Activated naive CD4-positive, alpha-beta T cell treated with anti-CD3 and anti-CD28 coated beads, Interleukin-2, amount 50 U/mL, for 16 hours (primary cell): ENCODE results near the gene NAT9.
A peak's percentile ranks its signal among the peaks of the same experiment; 100 is the strongest.

Source experiments
- DNase-seq: peaks from one replicate; pipeline ENCODE4 v3.0.0-alpha.2; 2020

Gene NAT9

DNA sequence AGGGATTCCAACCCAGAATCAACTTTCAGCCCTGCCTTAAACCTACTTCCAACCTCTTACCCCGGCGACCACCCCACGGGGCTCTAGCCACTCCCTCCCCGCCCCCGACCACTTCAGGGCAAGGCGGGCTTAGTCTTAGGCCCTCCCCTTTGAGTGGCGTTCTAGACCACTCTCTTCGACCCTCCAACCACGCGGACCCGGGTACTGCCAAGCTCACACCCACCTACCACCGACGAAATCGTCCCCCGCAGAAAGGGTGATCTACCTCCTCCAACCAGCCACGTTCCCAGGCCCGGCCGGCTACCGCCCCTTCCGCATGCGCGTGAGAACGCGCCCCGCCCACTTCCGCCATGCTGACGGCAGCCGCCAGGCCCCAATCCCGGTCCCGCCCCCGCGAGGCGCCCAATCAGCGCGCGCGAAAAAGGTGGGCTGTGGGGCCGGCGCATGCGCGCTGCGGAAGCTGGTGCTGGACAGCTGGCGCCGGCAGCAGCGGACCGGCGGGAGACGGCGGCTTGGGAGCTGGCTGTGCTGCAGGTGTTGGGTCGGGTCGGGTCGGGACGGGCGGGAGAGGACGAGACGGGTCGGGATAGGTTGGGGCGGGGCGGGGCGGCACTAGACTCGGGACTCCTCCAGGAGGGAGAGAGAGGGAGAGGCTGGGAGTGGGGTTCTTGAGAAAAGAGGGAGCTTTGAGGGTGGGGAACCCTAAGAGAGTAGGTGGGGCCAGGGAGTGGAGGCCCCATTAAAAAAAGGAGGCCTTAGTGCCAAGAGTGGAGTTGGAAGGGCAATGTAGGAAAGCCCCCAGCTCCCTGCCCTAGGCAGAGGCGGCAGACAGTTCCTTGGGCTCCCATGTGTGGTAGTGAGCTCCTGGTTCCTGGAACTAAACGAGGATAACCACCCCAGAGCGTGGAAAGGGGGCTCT lies at the start of gene NAT9:
NAT9 (minus strand) TSS at position 302 of the 919 bp plus-strand sequence. CDS start 647 bp downstream, outside the sequence.
- peak; percentile 100 for DNase-seq

DNA sequence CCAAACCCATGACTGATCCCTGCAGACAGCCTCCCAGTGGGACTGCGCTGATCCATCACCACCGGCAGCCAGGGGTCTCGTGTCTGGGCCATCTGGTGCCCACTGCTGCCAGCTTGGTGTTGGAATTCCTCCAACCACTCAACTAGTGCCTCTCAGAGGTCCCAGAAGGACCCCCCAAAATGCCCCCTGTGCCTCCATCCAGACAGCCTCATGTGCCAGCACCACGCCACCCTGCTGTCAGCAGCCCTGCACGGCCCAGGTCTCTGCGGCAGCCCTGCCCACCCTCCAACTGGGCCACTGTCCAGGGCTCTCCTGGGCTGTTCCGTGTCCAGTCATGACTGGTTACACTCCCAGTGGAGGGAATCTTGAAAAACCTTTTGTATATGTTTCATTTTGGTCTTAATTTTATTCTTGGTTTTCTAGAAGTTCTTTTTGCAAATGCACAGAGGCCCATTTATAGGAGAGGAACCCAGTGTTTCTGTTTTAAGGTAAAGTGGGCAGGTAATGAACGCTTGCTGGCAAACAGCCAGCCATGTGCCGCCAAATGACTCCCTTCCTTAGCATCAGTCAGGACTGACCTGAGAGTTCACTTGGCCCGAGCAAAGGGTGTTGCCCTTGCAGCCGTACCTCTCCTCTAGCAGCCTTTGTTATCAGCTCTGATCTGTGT lies 48.9 kb upstream of the NAT9 start:
- DNase-seq = no peak

DNA sequence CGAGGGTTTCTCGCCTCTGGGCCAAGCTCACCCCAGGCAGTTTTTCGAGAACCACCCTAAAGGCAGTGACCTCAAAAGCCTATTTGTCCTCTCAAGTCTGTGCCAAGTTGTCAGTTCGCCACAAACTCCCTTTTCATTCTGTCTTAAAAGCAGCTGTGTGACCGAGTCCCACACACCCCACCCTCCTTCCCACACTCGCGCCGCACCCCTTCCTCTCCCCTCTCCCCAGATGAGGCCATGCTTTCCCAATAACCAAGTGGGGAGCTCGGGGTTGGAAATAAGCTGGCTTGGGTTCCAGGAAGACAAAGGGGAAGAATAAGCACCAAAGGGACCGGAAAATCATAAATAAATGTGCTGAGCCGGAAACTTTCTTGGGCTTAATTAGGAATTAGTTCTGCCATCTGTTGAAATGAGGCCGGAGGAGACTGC lies 46.8 kb upstream of the NAT9 start:
- no peak for DNase-seq

- no peak for DNase-seq
Observed at GRCh38 chr17:74822335-74822938, 46.3 kb upstream of the NAT9 start.

DNA sequence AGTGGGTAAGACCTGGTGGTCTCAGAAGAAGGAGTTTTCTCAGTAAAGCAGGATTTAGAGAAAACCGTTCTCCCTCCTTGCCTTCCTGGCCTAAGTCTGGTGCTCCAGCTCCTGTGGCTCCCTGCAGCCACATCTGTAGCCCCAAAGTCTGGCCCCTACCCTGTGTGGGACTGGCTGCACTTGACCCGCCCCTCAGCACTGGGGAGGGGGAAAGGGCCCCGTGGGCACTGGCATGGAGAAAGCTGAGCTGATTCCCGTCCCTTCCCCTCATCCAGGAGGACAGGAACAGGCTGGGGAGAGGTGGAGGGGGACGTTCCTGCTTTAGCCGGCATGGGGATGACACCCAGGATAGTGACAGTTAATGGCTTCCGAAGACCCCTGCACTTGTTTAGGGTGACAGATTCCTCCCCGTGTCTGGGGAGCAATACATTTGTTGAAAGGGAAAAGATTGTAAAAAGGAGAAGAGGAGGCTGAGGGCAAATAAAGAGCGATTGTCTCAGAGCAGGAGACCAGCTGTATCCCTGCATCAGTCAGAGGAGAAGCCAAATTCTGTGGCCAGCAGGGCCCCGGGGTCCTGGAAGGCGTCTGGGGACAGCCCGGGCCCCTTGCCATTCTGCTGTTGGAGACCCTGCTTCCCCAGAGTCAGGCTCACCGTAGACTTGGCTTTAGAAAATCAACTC lies 45.6 kb upstream of the NAT9 start:
- DNase-seq = no peak

DNA sequence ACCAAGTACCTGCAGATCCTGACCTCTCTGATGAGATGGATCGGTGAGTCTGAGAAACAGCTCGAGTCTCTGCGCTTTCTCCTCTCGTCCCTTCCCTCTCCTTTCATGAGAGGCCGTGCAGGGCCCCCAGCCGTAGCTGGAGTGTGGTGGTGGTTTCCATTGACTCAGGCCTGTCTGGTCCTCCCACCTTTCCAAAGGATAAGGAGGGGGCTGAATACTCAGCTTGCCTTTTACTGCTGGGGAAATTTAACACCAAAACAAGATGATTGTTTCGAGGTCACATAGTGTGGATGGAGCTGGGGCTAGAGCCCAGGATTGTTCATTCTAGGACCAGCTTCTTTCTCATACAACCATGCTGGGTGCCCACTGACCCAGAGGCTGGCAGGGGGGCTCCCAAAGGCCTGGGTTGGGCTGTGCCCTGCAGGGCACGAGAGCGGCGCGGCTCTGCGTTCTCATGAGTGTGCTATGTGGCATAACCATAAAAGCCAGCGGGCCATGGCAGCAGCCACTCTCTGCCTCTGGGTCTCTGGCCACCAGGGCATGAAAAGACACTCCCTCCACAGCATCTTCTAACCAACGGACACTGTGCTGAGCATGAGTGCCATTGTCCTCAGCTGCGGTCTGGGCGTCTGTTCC lies 43.8 kb upstream of the NAT9 start:
- no peak for DNase-seq

- DNase-seq = no peak
Observed at GRCh38 chr17:74818291-74818938, 42.3 kb upstream of the NAT9 start.

DNA sequence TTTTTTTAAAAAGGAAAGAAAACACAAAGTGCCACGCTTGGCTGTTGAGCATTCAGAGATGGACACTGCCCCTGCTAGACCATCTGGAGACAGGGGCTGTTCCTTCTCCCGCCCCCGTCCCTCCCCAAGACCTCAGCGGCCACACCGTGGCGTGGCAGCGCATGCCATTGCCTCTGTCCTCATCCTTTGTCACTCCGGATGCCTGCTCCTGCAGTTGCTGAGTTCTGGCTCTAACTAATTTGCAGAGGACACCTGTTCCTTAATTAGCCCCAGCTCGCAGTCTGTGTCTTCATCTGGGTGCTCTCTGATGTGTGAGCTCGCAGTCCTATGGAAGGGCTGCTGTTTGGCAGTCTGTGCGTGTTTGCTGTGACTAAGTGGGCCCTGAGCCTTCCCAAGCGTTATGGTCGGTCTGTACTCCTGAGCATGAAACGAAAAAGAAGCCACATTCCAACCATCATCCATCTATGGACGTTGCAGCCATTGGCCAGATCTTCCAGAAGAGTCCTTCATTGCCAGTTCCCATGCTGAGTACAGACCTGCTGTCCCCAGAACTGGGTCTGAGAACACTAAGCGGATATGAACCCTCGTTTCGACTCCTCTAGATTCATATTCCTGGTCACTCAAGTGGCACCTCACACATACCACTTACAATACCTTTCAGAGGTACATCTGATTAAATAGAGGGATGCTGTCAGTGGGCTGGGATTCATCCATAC lies 40.9 kb upstream of the NAT9 start:
- no peak for DNase-seq

DNA sequence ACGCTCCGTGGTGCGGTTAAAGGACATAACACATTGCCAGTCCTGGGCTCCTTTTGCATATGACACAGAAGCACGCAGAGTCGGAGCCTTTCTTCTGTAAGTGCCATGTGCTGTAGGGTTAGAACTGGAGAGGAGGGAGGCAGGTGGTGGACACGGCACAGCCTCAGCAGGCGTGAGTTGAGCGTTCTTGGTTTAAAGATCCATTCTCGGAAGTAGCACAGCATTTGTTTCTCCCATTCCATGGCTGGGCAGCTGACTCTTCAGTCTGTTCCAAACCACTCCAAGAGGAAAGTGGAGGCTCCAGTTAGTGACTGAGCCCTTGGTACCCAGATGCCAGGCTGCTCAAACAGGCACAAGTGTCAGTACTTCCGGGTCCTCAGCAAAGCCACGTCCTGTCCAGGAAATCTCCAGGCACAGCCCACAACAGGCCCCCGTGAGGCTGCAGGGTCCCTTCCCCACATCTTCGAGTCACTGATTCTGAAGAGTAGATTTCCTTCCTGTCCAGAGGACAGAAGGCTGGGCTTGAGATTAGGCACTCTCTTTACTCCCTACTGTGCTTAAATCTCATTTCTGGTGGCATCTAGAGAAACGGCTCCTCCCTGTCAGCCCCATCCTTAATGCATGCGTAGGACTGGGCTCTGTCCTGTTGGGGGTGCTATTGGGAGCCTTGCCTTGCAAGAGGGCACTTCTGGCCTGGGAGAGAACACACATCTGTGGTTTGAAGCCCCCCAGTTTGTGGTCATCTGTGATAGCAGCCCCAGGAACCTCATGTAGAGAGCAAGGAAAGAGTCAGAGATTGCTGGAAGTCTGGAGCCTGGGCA lies 39.6 kb upstream of the NAT9 start:
- no peak for DNase-seq

GRCh38 chr17:74815067-74815466 lies 38.9 kb upstream of the NAT9 start:
- DNase-seq = no peak

DNA sequence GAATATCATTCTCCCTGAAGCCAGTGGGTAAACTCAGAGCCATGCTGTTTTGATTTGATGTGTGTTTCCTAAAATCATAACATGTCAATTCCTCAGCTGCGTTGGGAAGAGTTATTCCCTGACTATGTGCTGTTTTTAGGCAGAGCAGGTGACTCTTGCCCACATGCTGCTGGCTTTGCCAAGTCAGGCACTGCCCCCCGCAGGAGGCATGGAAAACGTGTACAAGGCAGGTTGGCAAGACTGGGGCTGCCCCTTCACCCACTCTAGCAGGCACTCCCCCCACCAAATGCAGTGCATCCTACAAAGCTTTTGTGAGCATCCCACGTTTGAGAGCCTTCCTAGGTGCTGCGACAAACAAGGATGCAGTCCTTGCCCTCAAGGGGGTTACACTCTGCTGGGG lies 38.3 kb upstream of the NAT9 start:
- no peak for DNase-seq

- DNase-seq = no peak
Observed at GRCh38 chr17:74812109-74813009, 36.2 kb upstream of the NAT9 start.

- DNase-seq = no peak
Observed at GRCh38 chr17:74810699-74811485, 34.7 kb upstream of the NAT9 start.

GRCh38 chr17:74808714-74809430 lies 32.7 kb upstream of the NAT9 start:
- DNase-seq = no peak

DNA sequence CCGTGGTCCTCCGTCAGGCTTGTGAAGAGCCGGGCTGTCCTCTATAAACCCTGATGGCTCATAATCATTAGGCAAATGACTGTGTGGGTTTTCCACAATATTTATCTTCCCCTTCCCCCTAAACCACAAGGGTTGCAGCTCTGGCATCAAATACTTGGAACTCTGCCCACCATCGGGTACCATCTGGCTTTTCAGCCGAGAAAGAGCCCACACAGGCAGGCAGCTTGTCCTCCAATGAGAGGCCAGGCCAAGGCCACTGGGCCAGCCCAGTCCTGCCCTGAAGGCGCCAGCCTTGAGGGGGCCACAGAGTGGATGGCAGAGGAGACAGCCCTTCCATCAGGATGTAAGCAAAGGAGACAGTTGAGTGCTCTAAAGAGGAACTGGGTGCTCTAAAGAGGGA lies 31.8 kb upstream of the NAT9 start:
- DNase-seq = no peak

DNA sequence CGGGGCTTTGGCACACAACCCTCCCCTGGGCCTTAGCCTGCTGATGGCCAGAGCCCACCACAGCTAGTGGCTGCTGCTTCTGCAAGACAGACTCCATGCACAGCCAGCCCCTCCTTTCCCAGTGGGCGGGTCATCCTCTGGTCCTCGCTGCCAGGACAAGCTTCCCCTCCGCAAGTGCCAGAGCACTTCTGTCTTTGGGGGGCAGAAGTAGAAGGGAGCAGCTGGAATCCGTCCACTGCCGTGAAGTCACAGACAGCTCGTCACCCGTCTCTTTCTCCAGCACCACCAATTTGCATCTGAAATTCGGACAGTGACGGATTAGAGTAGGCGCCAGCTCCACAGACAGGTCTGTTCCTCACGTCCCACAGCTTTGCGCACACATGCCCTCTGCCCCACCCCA lies 31.3 kb upstream of the NAT9 start:
- no peak for DNase-seq

DNA sequence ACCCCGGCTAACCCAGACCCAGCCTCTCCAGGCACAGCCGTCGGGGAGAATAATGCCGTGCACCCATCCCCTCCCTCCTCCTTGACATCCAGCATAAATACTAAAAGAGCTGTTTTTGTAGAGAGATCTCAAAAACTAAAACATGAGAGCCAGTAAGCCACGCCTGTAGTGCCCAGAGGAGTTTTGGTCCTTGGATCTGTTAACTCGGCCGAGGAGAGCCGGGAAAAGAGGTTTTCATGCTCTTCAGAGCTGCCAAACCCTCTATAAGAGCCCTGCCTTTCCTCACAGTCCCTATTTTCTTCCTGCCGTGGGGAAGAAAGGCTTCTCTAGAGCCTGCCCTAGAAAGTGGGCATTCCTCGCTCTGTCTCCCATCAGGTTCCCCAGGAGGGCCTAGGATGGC lies 30.2 kb upstream of the NAT9 start:
- no peak for DNase-seq

GRCh38 chr17:74805591-74805991 lies 29.4 kb upstream of the NAT9 start:
- DNase-seq = no peak
